Naive thymus-derived CD4-positive, alpha-beta T cell (primary cell): ENCODE data around the gene KCTD2. TPM values are rescaled to one million over a fixed set of nuclear protein-coding genes. Genes with fewer than 3 reads are reported as not detected.

Experiments
- ATAC-seq: fragments of 150-1000 bp; cut with Tn5 transposase; 2 replicates; pipeline ENCODE4 v1.10.0; 2021; ENCODE audit warnings: mild to moderate bottlenecking, moderate library complexity
- CTCF ChIA-PET: fragments of 350-600 bp; sonication (Branson Sonifier 250); formaldehyde crosslinking; loops from one replicate; lab custom pipeline; 2021; ENCODE audit warnings: antibody characterized with exemption; lab: Charles Lee
- POLR2A ChIA-PET: fragments of 350-600 bp; sonication (Branson Sonifier 250); formaldehyde crosslinking; loops from one replicate; lab custom pipeline; 2021; ENCODE audit warnings: antibody characterized with exemption, inconsistent platforms; lab: Charles Lee
- DNase-seq, 9 donors: peaks; one replicate each; pipeline versions ENCODE4 v3.0.0 to v3.0.0-alpha.2; 2020 to 2022; ENCODE audit warnings: mixed read lengths in 1 of 9
- H3K27ac ChIP-seq: one replicate; pipeline ENCODE4 v1.7.0; 2013; ENCODE audit warnings: mild to moderate bottlenecking, low read depth, low read length, moderate library complexity
- H3K27me3 ChIP-seq, 2 donors: one replicate each; pipeline ENCODE4 v1.7.0; 2013; ENCODE audit warnings: low read length in 2 of 2, mild to moderate bottlenecking in 2 of 2, moderate library complexity in 2 of 2; ENCODE audit not compliant: control insufficient read depth in 2 of 2, insufficient read depth in 2 of 2
- H3K36me3 ChIP-seq, 3 experiments: 1 replicate in 2 of 3; 2 replicates in 1 of 3; pipeline ENCODE4 v1.7.0; 2013; ENCODE audit warnings: low read length in 3 of 3, mild to moderate bottlenecking in 3 of 3, moderate library complexity in 1 of 3; ENCODE audit not compliant: insufficient read depth in 3 of 3, control insufficient read depth in 2 of 3
- H3K4me1 ChIP-seq, 2 donors: one replicate each; pipeline ENCODE4 v1.7.0; 2013; ENCODE audit warnings: low read length in 2 of 2, mild to moderate bottlenecking in 2 of 2, moderate library complexity in 1 of 2; ENCODE audit not compliant: control insufficient read depth in 2 of 2, insufficient read depth in 2 of 2
- H3K4me3 ChIP-seq: 2 replicates; pipeline ENCODE4 v1.7.0; 2013; ENCODE audit warnings: mild to moderate bottlenecking, low read length
- H3K9me3 ChIP-seq, 3 experiments: 1 replicate in 2 of 3; 2 replicates in 1 of 3; pipeline ENCODE4 v1.7.0; 2013; ENCODE audit warnings: low read length in 3 of 3; ENCODE audit not compliant: control insufficient read depth in 2 of 3
- H3K27ac Mint-ChIP-seq, 9 donors: one replicate each; pipeline ENCODE4 v1.8.0; 2020 to 2022; ENCODE audit warnings: mixed read lengths in 9 of 9, mild to moderate bottlenecking in 8 of 9, moderate library complexity in 5 of 9, inconsistent platforms in 2 of 9
- H3K27me3 Mint-ChIP-seq, 5 donors: one replicate each; pipeline ENCODE4 v1.8.0; 2021 to 2022; ENCODE audit warnings: mixed read lengths in 5 of 5, mild to moderate bottlenecking in 1 of 5
- H3K36me3 Mint-ChIP-seq, 5 donors: one replicate each; pipeline ENCODE4 v1.8.0; 2020 to 2022; ENCODE audit warnings: mixed read lengths in 5 of 5, mild to moderate bottlenecking in 3 of 5, inconsistent platforms in 1 of 5
- H3K4me1 Mint-ChIP-seq, 7 donors: one replicate each; pipeline ENCODE4 v1.8.0; 2020 to 2022; ENCODE audit warnings: mixed read lengths in 7 of 7, mild to moderate bottlenecking in 3 of 7, inconsistent platforms in 1 of 7
- H3K4me3 Mint-ChIP-seq, 10 donors: one replicate each; pipeline ENCODE4 v1.8.0; 2020 to 2022; ENCODE audit warnings: mild to moderate bottlenecking in 10 of 10, mixed read lengths in 10 of 10, moderate library complexity in 6 of 10, inconsistent platforms in 2 of 10
- H3K9me3 Mint-ChIP-seq, 11 donors: one replicate each; pipeline ENCODE4 v1.8.0; 2020 to 2022; ENCODE audit warnings: mixed read lengths in 11 of 11, mild to moderate bottlenecking in 4 of 11, inconsistent platforms in 1 of 11, moderate library complexity in 1 of 11
- intact Hi-C, 2 donors: fragments of 100-400 bp; cut with micrococcal nuclease; formaldehyde crosslinking; loops; one replicate each; pipeline ENCODE4 v1.15.1; 2023
- polyA plus RNA-seq, 2 donors: library from polyadenylated mRNA; unstranded; fragments of 300-500 nt; fragmentation: Illumina TruSeq; gene quantifications; one replicate each; pipeline ENCODE4 v1.2.3, GENCODE V29; 2021
- total RNA-seq, 6 experiments: library from RNA in 5 of 6; stranded (reverse) in 5 of 6; gene quantifications; 1 replicate in 5 of 6; 2 replicates in 1 of 6; pipeline ENCODE4 v1.2.3 and lab custom pipeline; 2021 to 2026

KCTD2 gene
- total and polyA plus RNA-seq, 7 experiments from 2014 or later, result 4.8 to 35.7 (median 20.1) TPM

DNA sequence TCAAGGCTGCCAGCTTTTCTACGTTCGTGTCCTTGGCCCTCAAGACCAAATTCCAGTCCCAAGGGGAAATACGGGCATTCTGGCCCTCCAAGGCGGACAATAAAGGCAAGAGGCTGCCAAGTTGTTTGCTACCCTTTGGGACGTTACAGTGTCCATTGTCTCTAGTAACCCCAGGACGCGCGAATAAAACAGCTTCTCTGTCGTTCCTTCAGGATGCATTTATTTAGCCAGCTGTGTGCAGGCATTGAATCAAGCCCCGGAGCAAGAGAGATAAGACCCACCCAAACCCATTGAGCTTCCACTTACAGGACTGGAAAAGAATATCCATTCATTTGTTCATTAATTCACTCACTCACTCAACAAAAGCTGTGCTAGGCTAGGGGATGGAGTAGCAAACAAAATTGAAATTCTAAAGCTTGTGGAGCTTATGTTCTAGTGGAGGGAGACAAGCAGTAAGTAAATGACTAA, 33.9 kb upstream of the KCTD2 start:
- no peak for ATAC-seq
- peak overlapping the region; percentile 5 to 97 (median 92) for H3K27ac Mint-ChIP-seq
- peak overlapping the region; percentile 83 for H3K27ac ChIP-seq
- CTCF ChIA-PET, result interaction anchor here (0.6 to 5.1 kb wide), 13 partner anchors 9 to 362 kb away, joined by 3 to 42 read pairs (median 5); partner anchors contain the start of gene HID1
- no peaks in the 10 kb centered on the region for H3K9me3 Mint-ChIP-seq
- DNase-seq, result no peak
- H3K27me3 ChIP-seq, result no peaks in the 10 kb centered on the region
- intact Hi-C loops, result loop anchor here in 1 of 2 donors (2.0 kb wide), 1 partner anchor 26 kb away; the partner anchor contains the start of gene CDR2L
- H3K36me3 Mint-ChIP-seq, result peaks cover 0 to 20% (median 7%) of the 10 kb centered on the region in 5 donors
- H3K4me1 ChIP-seq, result peaks cover 9 to 14% of the 10 kb centered on the region in 2 donors
- peaks cover 25 to 38% (median 35%) of the 10 kb centered on the region in 7 donors for H3K4me1 Mint-ChIP-seq
- H3K27me3 Mint-ChIP-seq, result peaks cover 0 to 4% (median 0%) of the 10 kb centered on the region in 5 donors
- POLR2A ChIA-PET, result interaction anchor here (0.6 to 3.7 kb wide), 31 partner anchors 8 to 472 kb away, joined by 3 to 50 read pairs (median 5); partner anchors contain the start of genes ARMC7, ATP5PD, CDR2L and GGA3
- peak overlapping the region; percentile 69 for H3K4me3 ChIP-seq
- H3K36me3 ChIP-seq, result peaks cover 0 to 14% (median 0%) of the 10 kb centered on the region in 3 experiments
- peak overlapping the region; percentile 76 to 98 (median 94) for H3K4me3 Mint-ChIP-seq
- H3K9me3 ChIP-seq, result no peaks in the 10 kb centered on the region

DNA sequence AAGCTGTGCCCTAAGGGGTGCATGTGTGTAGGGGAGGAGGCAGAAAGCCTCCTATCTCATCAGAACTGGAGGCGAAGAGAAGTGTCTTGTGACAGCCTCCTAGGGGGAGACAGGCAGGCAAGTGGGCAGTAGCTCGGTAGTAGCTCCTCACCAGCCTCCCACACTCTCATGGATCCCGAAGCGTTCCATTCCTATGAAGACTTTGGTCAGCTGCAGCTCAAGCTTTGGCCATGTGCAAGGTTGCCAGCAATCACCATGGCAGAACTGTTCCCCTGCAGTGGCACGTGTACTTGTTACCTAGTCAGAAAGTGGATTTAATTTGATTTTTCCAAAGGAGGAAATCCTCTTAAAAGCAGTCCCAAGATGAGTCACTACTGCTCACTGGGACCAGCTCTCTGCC, 27.9 kb upstream of the KCTD2 start:
- ChIA-PET CTCF (interaction anchor here (0.6 kb wide), 1 partner anchor 144 kb away, joined by 5 read pairs; no protein-coding TSS in a partner anchor), POLR2A (interaction anchor here (0.6 to 1.4 kb wide), 3 partner anchors 13 to 106 kb away, joined by 3 to 4 read pairs (median 3); no protein-coding TSS in a partner anchor)
- no peak overlapping the region for H3K4me3 Mint-ChIP-seq

DNA sequence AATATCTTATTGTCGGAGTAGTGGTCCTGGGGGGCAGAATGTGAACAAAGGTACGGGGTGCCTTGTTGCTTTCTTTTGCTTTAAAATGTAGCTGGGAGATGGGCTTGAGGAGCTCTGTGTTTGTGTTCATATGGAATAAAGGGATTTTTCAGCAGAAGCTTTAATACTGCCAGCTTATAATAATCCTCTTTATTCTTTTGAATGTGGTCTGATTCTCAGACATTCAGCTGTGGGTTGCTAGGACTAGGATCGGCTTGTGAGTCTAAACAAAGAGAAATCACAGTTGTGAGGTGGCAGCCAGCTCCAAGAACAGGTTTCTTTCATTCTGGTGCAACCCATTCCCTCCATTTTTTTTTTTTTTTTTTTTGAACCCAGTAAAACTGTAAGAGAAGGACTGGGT, 27.3 kb upstream of the KCTD2 start:
- H3K4me3 Mint-ChIP-seq, result no peak overlapping the region
- intact Hi-C loops, result no loop called here
- ATAC-seq (no peak), DNase-seq (no peak)
- no peaks in the 10 kb centered on the region for H3K27me3 Mint-ChIP-seq
- ChIA-PET POLR2A (interaction anchor here (0.7 to 1.4 kb wide), 4 partner anchors 9 to 59 kb away, joined by 3 read pairs; no protein-coding TSS in a partner anchor), CTCF (no interaction called here)
- peaks cover 8 to 27% (median 19%) of the 10 kb centered on the region in 7 donors for H3K4me1 Mint-ChIP-seq
- peaks cover 3 to 49% (median 29%) of the 10 kb centered on the region in 5 donors for H3K36me3 Mint-ChIP-seq
- Histone ChIP-seq H3K4me1 (peaks cover 1 to 2% of the 10 kb centered on the region in 2 donors), H3K36me3 (peaks cover 5 to 52% (median 15%) of the 10 kb centered on the region in 3 experiments), H3K4me3 (no peak overlapping the region), H3K27ac (no peak overlapping the region), H3K9me3 (no peaks in the 10 kb centered on the region), H3K27me3 (no peaks in the 10 kb centered on the region)
- no peaks in the 10 kb centered on the region for H3K9me3 Mint-ChIP-seq
- no peak overlapping the region for H3K27ac Mint-ChIP-seq

More for the DNA sequence above, 27.9 kb upstream of the KCTD2 start:
- no peak overlapping the region for H3K27ac ChIP-seq
- Mint-ChIP-seq H3K27ac (peak overlapping the region in 1 of 9 donors; percentile 39), H3K36me3 (peaks cover 3 to 51% (median 29%) of the 10 kb centered on the region in 5 donors), H3K4me1 (peaks cover 8 to 24% (median 18%) of the 10 kb centered on the region in 7 donors), H3K27me3 (no peaks in the 10 kb centered on the region), H3K9me3 (no peaks in the 10 kb centered on the region)
- H3K4me3 ChIP-seq, result no peak overlapping the region
- intact Hi-C loops, result no loop called here
- no peaks in the 10 kb centered on the region for H3K4me1 ChIP-seq
- ATAC-seq, result no peak
- no peaks in the 10 kb centered on the region for H3K27me3 ChIP-seq
- H3K9me3 ChIP-seq, result no peaks in the 10 kb centered on the region
- H3K36me3 ChIP-seq, result peaks cover 5 to 52% (median 15%) of the 10 kb centered on the region in 3 experiments
- no peak for DNase-seq

DNA sequence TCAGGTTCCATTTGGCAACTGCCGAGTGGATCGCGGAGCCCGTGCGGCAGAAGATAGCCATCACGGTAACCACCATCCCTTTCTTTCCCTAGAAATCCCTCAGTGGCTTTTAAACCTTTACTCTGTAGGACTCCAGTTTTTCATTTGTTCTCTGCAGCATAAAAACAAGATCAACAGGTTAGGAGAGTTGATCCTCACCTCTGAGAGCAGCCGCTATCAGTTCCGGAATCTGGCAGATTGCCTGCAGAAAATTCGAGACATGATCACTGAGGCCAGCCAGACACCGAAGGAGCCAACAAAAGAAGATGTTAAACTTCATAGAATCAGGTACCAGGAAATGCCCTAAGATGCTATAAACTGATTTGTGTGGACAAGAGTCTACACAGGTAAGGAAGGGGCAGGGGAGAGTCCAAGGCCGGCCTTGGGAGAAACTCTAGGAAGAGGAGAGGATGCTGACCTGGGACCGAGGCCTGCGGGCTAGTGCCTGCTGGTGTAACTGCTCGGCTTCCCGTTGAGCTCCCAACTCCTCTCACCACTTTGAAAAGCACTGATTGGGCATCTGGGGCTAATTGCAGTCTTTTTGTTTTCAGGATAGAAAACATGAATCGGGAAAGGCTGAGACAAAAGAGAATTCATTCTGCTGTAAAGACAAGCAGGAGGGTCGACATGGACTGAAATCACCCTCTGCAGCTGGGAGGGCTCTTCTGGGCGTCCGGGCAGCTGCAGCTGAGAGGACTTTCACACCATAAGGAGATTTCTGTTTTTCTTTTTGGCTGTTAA, 26.5 kb upstream of the KCTD2 start:
- POLR2A ChIA-PET, result interaction anchor here (0.8 to 1.2 kb wide), 3 partner anchors 8 to 12 kb away, joined by 3 to 4 read pairs (median 3); partner anchors contain the start of gene MRPL58
- DNase-seq (no peak), ATAC-seq (no peak)
- no peak overlapping the region for H3K4me3 ChIP-seq
- Mint-ChIP-seq H3K9me3 (no peaks in the 10 kb centered on the region), H3K27me3 (no peaks in the 10 kb centered on the region), H3K36me3 (peaks cover 3 to 43% (median 30%) of the 10 kb centered on the region in 5 donors), H3K4me3 (no peak overlapping the region), H3K27ac (no peak overlapping the region), H3K4me1 (peaks cover 12 to 29% (median 19%) of the 10 kb centered on the region in 7 donors)
- H3K9me3 ChIP-seq, result no peaks in the 10 kb centered on the region
- intact Hi-C loops, result no loop called here
- H3K4me1 ChIP-seq, result peaks cover 4% of the 10 kb centered on the region in 2 donors
- H3K36me3 ChIP-seq, result peaks cover 5 to 52% (median 15%) of the 10 kb centered on the region in 3 experiments
- CTCF ChIA-PET, result no interaction called here
- H3K27me3 ChIP-seq, result no peaks in the 10 kb centered on the region
- no peak overlapping the region for H3K27ac ChIP-seq

DNA sequence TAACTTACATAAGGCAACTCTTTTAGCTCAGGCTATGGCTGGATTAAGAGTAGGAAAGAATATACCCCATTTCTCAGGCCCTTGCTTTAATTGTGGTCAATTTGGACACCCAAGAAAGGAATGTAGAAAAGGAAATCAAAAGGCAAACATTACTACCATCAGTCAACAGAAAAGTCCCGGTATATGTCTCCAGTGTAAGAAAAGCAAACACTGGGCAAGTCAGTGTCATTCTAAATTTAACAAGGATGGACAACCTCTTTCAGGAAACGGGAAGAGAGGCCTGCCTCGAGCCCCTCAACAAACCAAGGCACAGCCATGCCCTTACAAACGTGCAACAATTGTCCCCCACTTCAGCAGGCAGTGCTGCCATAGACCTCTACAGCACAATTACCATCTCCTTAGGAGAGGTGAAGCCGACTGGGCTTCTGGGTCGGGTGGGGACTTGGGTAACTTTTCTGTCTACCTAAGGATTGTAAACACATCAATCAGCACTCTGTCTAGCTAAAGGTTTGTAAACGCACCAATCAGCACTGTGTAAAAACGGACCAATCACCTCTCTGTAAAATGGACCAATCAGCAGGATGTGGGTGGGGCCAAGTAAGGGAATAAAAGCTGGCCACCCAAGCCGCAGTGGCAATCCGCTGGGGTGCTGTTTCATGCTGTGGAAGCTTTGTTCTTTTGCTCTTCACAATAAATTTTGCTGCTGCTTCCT, 22.2 kb upstream of the KCTD2 start:
- H3K36me3 ChIP-seq, result peaks cover 5 to 30% (median 11%) of the 10 kb centered on the region in 3 experiments
- H3K4me3 Mint-ChIP-seq, result peak overlapping the region; percentile 51 to 83 (median 65)
- H3K27me3 Mint-ChIP-seq, result peaks cover 0 to 7% (median 0%) of the 10 kb centered on the region in 5 donors
- H3K4me1 ChIP-seq, result peaks cover 4% of the 10 kb centered on the region in 2 donors
- peak overlapping the region in 8 of 9 donors; percentile 43 to 82 (median 62) for H3K27ac Mint-ChIP-seq
- intact Hi-C loops, result loop anchor here in 1 of 2 donors (1.0 kb wide), 1 partner anchor 11 kb away; no protein-coding TSS in a partner anchor
- H3K27ac ChIP-seq, result no peak overlapping the region
- H3K4me1 Mint-ChIP-seq, result peaks cover 5 to 35% (median 18%) of the 10 kb centered on the region in 7 donors
- H3K9me3 Mint-ChIP-seq, result peaks cover 0 to 4% (median 0%) of the 10 kb centered on the region in 11 donors
- ChIA-PET POLR2A (interaction anchor here (0.6 to 4.4 kb wide), 9 partner anchors 10 to 72 kb away, joined by 3 to 30 read pairs (median 4); partner anchors contain the start of genes ATP5PD, CDR2L, KCTD2 and MRPL58), CTCF (interaction anchor here (1.1 to 1.4 kb wide), 3 partner anchors 10 to 12 kb away, joined by 3 to 5 read pairs (median 4); partner anchors contain the start of gene MRPL58)
- no peaks in the 10 kb centered on the region for H3K27me3 ChIP-seq
- no peaks in the 10 kb centered on the region for H3K9me3 ChIP-seq
- ATAC-seq (peak; percentile 58), DNase-seq (peak in 7 of 9 donors; percentile 36 to 60 (median 51))
- H3K4me3 ChIP-seq, result no peak overlapping the region
- H3K36me3 Mint-ChIP-seq, result peaks cover 3 to 34% (median 20%) of the 10 kb centered on the region in 5 donors
